SU-DHL-6 (cell line): ENCODE measurements around the gene CDK14.

ENCODE experiments used
- EZH2phosphoT487 ChIP-seq: fragments of 200-600 bp; sonication (generic), shearing (Covaris generic); conservative IDR thresholded peaks from 2 replicates; pipeline ENCODE4 v1.6.1; 2018; ENCODE audit warnings: mild to moderate bottlenecking, antibody characterized with exemption, low read length, moderate library complexity, mixed read lengths
- TF ChIP-seq, protein P1 (sequence below): fragments of 200-600 bp; sonication (generic); IDR thresholded peaks from one replicate; pipeline ENCODE4 v1.5.1; 2017; ENCODE audit warnings: antibody characterized with exemption, mild to moderate bottlenecking, low read length, moderate library complexity; ENCODE audit not compliant: insufficient read depth, poor library complexity, severe bottlenecking

DNA sequence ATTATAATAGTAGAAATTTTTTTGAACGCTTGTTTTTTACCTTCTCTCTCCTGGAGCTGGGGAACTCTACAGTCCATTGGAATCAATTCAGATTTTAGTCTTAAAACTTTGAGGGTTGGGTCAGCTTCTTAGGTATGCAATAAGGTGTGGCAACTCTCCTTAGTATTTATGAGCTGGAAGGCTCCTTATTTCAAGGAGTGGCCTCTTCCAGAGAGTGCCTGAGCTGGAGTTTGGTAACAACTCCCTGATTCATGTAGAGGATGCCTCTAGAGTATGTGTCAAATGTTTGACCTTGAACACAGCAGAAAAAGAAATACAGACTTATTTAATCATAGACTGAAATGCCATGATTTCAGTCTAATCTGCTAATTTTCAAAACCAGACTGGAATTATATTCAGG, 11.1 kb downstream of the CDK14 start:
- TF ChIP-seq, protein P1, sequence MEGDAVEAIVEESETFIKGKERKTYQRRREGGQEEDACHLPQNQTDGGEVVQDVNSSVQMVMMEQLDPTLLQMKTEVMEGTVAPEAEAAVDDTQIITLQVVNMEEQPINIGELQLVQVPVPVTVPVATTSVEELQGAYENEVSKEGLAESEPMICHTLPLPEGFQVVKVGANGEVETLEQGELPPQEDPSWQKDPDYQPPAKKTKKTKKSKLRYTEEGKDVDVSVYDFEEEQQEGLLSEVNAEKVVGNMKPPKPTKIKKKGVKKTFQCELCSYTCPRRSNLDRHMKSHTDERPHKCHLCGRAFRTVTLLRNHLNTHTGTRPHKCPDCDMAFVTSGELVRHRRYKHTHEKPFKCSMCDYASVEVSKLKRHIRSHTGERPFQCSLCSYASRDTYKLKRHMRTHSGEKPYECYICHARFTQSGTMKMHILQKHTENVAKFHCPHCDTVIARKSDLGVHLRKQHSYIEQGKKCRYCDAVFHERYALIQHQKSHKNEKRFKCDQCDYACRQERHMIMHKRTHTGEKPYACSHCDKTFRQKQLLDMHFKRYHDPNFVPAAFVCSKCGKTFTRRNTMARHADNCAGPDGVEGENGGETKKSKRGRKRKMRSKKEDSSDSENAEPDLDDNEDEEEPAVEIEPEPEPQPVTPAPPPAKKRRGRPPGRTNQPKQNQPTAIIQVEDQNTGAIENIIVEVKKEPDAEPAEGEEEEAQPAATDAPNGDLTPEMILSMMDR = no peak
- TF ChIP-seq EZH2phosphoT487 = no peak
